Stimulated activated CD8-positive, alpha-beta memory T cell treated with anti-CD3 and anti-CD28 coated beads, Interleukin-12 subunit alpha, Interleukin-12 subunit beta, amount 100 ng/mL, for 24 hours (primary cell): ENCODE measurements around the gene CD99.

ENCODE experiments used
- DNase-seq: peaks from one replicate; pipeline ENCODE4 v3.0.0-alpha.2; 2020; ENCODE audit errors: extremely low read depth

Gene CD99

DNA sequence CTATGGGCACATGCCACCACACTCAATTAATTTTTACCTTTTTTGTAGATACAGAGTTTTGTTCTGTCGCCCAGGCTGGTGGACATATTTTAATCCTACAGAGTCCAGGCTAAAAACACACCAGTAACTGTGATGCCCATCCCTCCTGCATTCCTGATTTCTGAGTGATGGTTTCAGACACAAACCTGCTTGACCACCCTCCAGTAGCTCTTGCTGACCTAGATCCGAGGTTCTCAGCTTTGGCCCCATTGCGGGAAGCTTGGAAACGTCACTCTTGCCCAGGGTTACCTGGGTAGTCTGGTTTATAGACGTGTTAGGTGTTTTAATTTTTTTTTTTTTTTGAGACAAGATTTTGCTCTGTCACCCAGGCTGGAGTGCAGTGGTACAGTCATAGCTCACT is 7.5 kb downstream of the CD99 start:
- no peak for DNase-seq

DNA sequence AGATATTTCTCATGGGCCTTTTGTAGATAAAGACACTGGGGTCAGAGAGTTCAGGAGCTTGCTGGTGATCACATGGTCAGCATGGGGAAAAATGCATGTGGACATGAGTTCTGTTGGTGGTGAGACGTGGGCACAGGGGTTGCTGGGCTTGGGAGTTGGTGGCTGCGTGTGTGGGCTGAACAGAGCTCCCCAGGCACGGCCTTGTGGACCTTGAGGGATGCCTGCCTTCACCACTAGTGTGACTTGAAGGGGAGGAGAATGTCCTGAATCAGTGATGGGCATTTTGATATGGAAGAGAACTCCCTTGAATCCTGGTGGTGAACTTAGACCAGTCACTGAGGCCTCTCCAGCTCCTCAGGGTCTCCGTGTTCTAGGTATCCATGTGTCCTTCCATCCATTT is 8.9 kb downstream of the CD99 start:
- DNase-seq: no peak

DNA sequence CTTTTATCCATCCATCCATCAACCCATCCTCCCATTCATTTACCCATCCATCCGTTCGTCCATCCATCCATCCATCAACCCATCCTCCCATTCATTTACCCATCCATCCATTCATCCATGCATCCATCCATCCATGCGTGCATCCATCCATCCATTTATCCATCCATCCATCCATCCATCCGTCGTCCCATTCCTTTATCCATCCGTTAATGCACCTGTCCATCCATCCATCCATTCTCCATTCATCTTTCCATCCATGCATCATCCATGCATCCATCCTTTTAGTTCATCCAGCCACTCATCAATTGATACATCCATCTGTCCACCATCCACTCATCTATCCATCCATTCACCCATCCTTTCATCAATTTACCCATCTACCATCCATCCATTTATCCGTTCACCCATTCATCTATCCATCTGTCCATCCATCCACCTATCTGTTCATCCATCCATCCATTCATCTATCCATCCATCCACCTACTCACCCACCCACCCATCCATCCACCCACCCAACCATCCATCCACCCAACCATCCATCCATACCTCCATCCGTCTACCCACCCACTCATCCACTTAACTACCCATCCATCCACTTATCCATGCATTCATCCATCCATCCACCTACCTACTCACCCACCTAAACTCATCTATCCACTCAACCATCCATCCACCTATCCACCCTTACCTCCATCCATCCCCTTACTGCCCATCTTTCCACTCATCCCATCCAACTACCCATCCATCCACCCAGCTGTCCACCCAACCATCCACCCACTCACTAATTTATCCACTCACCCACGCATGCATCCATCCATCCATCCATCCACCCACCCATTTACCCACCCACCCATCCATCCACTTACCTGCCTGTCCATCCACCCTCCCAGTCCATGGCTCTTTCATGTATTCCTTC is 9.6 kb downstream of the CD99 start:
- DNase-seq: no peak

DNA sequence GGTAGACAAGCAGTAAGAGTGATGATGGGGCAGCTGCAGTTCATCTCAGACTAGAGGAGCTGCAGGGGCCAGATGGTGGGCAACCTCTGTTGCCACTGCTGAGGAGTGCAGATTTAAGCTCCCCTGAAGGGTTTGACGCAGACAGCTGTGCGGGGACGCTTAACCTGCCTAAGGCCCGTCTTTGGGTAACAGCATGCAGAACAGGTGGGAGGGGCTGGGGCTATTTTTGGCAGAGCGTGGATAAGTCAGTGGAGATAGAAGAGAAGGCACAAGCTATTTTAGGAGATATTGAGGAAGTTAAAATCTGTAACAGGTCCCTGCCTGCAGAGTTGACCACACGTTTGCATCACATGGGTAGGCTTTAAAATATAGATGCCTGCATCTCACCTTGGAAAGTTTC is 10.5 kb downstream of the CD99 start:
- DNase-seq: no peak

DNA sequence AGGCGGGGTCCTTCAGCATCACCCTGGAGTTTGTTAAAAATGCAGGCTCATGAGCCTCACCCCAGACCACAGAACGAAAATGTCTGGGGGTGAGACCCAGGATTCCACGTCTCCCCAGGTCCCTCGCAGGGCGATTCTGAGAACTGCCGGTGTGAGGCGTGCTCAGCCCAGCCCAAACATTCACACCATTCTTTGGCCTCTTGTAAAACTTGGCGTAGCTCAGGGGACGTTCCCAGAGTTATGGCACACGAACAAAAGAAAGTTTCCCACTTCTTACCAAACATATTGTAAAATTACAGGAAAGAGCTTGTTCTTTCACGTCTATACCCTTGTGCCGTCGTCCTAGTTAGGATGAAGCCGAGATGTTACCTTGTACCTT is 12.9 kb downstream of the CD99 start:
- DNase-seq: no peak

DNA sequence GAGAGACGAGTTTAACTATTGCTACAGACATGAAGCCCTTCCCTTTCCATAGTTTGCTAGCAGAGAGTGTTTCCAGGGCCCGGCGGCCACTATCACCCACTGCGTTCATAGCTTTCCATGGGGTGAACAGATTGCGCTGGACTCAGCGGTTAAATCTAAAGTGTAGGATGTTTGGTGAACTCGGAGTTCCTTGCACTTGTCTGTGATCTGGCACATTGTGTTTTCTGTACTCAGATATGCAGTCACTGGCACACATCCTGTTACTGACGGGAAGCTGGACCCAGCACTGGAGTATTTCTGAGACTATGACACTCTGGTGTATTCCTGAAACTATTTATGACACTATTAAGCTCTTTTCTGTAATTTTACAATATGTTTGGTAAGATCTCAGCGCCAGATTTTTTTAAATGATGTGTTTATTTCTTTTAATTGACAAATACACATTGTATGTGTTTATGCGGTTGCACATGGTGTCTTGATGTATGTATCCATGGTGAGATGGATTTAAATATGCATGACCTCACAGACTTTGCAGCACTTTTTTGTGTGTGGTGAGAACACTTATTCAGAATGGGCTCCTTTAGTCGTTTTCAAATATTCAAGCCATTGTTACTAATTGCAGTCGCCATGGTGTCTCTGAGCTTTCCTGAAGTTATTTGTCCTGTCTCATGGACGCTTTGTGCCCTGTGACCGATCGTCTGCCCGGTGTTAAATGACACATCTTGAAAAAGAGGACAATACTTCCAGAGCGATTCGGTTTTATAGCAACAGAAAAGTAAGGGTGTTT is 14.1 kb downstream of the CD99 start:
- no peak for DNase-seq

DNA sequence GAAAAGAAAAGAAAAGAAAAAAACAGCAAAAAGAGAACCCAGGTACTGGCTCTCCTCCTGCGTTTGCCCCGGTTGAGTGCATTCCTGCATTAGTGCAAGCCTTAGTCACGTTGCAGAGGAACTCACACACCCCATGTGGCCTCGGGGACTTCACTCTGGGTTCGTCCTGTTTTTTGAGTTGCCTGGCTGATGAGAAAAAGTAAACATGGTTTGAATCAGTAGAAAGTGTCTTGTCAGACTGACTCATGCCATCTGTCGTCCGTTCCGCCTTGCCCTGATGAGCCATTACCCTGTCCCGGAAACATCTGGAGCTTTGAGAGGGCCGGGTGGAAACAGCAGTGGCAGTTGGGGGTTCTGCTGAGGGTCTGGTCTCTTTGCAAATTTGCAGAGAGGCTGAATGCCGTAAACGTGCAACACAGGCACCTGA is 16.3 kb downstream of the CD99 start:
- peak; percentile 44 for DNase-seq

DNA sequence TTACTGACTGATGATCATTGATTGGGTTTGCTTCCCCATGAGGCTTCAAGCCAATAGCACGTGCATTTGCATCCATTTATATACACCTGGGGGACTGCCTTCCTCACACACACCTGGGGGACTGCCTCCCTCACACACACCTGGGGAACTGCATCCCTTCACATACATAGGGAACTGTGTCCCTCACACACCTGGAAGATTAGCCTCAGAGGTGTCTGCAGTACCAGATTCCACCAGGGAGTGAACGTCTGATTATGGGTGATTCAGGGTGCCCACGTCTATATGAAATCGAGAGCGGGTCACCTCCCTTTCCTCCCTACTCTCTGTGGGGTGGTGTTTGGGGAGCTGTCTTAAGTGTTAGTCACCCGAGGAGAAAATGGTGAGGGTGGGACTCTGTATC is 16.9 kb downstream of the CD99 start:
- DNase-seq: no peak

DNA sequence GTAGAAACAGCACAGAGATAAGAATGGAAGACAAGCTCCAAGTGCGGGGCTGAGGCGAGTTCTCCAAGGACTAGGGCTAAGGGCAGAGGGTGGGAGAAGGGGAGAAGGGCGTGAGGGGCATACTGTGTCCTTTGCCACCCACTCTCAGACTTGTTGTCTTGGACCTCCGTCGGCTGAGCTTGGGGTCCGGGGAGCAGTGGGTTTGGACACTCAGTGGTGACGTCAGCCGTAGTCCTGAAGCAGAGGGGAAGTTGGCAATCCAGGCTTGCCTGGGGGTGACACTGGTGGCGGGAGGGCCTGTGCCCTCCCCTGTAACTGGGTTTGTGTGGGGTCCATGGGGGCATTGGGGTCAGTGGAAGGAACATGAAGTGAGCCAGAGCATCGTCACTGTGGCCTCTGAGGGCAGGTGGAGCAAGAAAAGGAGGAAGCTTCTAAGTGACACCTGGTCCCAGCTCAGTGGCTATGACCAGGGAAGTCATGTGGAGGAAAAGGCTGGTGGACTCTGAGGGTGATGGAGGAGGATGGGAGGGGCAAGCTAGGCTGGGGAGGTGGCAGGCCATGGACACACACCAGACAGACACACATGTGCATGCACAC is 17.6 kb downstream of the CD99 start:
- no peak for DNase-seq

DNA sequence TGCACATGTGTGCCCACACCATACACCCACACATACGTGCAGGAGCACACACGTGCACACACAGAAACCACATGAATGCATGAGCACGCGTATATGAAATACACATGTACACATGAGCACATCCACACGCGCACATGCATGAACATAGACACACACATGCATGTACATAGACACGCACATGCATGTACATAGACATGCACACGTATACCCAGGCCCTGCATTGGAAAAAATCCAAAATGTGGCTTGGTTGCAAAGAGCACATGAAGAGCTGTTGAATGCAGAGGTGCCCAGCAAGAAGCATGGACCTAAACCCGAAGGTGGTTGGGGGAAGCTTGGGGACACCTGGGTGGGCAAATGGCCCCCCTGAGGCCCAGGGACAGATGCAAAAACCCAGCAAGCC is 18.5 kb downstream of the CD99 start:
- no peak for DNase-seq

DNA sequence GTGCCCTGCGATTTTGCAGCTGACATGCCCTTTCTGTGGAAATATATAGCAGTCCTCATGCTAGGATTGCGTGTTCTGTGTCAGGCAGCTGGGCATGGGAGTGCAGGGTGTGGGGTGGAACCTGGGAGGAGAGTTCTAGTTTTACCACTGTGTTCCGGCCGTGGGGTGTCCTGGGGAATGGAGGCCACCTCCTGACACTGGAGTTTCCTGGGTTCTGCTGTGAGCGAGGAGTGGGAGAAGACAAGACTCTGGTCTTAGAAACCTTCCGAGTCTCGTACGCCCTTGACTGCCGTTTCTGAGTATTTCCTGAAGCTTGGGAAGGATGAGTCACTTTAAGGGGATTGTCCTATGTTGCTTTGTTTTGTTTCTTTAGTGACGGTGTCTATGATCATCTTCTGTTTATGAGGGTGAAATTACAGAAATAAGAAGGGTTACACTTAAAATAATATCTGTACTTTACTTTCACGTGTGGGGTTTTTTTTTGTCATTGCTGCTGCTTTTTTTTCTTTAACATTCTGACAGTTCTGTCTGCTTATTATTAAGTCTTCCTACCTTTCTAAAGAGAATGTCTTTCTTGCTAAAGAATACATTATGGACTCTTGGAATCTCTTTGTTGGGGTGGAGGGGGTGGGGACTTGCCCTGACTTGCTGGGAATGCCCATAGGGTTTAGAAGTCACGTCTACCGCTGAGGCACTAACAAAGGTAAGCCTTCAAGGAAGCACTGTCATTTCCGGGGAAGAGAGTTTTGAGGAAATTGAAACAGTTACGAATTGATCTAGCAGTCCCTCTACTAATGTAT is 19.1 kb downstream of the CD99 start:
- no peak for DNase-seq

DNA sequence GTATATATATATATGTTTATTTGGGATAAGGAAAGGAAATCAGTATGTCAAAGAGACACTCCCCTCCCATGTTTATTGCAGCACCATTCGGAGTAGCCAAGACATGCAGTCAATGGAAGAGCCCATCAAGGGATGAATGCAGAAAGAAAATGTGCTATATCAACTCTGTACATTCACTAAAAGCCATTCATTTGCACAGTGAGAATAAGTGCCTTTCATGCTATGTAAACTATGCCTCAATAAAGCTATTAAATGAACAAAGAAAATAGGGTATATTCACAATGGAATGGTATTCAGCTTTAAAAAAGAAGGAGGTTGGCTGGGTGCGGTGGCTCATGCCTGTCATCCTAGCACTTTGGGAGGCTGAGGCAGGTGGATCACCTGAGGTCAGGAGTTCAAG is 20.3 kb downstream of the CD99 start:
- DNase-seq: no peak

DNA sequence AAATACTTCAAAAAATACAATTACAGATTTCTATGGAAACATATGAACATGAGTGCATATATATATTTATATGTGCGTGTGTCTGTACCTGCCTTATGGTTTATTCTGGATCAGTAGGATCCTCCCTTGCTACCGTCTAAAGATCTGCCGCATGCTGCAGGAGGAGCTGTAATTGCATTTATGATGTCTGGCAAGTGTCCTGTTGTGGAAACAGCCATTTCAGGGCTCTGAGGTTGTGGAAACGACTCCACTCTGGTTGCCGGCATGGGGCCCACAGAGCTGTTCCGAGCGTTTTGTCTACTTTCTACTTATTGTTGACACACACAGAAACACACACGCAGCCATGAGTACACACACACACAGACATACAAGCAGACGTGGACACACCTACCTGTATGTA is 21.3 kb downstream of the CD99 start:
- no peak for DNase-seq

DNA sequence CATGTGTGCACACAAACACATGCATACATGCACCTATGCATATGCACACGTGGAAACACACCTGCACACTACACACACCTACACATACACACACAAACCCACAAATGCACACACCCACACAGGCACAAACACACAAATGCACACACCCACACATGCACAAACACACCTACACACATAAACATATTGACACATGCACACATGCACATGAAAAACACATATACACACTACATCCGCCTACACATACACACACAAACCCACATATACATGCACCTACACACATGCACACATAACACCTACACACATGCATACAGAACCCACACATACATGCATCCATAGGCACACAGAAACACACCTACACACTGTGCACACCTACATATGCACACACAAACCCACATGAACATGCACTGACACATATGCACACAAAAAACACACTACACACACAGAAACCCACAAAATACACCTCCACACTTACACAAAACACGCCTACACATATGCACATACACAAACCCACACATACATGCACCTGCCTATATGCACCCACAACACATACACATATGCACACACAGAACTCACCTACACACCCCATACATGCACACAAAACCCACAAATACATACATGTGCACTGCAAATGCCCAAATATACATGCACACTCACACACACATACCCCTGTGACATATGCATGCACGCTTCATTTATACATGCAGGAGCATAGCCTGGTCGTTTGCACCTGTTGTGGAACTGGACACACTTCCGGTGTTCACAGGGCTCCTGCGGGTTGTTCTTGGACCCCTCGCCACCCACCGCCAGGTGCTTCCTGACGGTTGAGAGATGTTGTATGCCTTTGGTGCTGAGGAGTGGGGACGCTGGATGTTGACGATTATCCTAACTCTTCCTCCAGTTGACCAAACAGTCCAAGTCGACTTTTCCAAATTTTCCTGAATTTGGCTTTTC is 22.1 kb downstream of the CD99 start:
- DNase-seq: no peak

DNA sequence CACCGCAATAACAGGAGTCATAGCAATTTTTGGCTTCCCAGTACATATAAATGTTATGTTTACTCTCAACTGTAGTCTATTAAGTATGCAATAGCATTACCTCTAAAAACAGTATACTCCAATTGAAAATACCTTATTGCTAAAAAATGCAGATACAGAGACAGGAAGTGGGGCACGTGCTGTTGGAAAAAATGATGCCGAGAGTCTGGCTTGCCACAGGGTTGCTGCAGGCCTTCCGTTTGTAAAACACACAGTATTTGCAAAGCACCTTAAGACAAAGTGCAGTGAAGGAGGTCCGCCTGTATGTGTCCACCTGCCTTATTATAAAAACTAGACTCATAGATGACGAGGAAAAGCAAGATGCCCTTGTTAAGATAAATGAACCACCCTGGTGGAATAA is 23.5 kb downstream of the CD99 start:
- no peak for DNase-seq

DNA sequence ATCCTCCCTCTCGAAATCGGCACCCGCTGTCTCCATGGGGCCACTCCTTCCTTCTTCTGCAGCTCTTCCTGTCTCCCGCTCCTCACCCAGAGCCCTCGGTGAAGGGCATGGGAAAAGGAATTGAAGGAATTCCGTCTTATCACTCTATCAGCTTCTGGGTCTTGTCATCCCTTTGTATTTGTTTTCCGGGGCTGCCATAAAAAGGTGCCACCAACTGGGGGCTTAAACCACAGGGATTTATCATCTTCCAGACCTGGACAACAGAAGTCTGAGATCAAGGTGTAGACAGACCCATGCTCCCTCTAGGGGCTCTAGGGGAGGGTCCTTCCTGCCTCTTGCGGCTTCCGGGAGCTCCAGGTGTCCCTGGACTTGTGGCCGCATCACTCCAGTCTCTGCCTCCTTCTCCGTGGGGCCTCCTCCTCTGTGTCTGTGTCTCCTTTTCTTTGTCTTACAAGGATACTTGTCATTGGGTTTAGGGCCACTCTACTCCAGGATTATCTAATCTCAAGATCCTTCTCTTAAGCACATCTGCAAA is 24.0 kb downstream of the CD99 start:
- DNase-seq: no peak

DNA sequence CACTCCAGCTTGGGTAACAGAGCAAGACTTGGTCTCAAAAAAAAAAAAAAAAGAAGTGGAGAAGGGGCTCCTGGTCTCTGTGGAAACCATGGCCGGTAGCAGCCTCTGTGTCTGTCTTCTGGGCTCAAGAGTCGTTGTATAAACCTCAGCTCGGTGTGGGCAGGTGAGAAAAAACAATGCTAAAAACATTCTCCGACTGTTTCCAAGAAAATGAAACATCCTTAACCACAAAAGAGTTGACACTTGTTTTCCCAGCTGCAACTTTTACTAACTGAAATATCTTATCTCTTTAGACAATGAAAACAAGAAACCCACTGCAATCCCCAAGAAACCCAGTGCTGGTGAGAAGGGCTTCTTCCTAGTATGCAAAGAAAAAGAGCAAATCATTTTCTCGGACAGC is 26.2 kb downstream of the CD99 start:
- DNase-seq: no peak

DNA sequence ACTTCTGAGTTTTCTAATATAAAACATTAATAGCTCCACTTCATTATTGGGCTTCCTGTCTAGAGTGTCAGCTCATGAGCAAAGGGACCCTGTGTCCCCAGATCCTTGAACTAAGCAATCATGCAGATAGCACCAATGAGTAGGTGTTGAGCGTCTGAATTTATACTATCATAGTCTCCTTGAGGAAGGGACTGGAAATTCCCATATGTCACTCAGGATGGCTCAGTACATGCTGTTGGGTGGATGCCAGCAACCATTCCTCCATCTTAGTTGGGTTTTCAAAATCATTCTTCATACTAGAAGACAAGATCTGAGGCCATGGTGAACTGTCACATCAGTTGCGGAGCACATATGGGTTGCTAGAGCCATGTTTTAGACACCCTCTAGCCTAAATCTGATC is 27.7 kb downstream of the CD99 start:
- no peak for DNase-seq

DNA sequence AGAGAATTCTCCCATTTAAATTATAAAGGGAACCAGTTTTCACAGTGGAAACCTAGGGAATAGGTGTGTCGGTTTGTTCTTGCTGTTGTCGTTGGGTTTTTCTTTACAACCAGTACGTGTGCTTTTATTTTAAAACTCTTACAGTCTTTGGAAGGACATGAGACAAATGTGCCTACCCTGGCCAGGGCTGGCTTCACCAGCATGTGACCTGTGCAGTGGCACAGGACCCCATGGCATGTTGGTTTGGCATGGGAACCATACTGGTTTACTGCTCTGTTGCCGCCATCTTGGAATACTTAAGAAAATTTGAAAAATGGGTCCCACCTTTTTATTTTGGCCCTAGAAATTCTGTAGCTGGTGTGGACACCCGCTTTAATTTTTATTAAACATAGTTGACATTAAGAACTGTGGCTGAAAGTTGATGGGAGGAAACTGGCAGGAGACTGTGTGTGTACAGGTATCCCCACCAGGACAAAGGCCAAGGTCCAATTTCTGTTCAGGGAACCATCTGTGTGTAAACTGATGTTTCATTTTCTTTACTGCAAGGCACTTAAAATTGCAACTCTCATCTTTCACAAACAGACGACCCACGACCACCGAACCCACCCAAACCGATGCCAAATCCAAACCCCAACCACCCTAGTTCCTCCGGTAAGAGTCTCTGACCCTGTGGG is 28.8 kb downstream of the CD99 start:
- DNase-seq: no peak

DNA sequence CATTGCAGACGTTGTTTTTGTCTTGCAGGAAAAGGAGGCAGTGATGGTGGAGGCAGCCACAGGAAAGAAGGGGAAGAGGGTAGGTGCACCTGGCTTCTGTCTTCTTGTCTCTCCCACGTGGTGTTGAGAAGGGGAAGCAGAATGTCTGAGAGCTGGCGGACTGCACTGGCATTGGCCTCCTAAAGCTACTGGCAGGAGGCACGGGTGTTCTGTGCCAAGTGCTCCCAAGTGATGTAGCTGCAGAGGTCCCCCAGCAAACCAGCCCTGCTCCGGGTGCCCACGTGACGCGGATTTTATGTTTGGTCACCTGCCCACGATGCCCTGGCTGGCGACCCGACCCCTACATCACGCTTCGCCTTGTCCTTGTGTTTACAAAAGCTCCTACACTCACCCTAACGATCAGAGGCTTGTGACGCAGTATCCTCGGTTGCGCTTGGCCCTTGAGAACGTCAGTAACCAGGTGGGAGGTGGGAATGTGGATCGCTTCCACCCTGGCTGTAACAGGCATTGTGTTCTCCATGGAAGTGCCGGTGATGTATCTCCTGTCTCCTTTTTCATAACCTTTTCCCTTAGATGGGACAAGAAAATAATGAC is 32.3 kb downstream of the CD99 start:
- no peak for DNase-seq
